HG02798 (cell line): Measurements from ENCODE around the gene TMEM80.
"Not testable (repeated sequence)": the region's sequence is repeated elsewhere in the genome, so short reads cannot be mapped to it uniquely, and the experiment has no call there.

Experiments used
- ATAC-seq: cut with Tn5 transposase; IDR thresholded peaks from one replicate; pipeline ENCODE4 v1.9.1; 2021; ENCODE audit warnings: mild to moderate bottlenecking; ENCODE audit not compliant: unreplicated experiment, poor library complexity

TMEM80 gene

GRCh38 chr11:679271-680207 is 16.1 kb upstream of the TMEM80 start:
- ATAC-seq = no peak

GRCh38 chr11:680476-680875 is 15.1 kb upstream of the TMEM80 start:
- no peak for ATAC-seq

GRCh38 chr11:680970-681369 is 14.6 kb upstream of the TMEM80 start:
- ATAC-seq = no peak

- ATAC-seq = no peak
These were observed 9.0 kb upstream of the TMEM80 start for GRCh38 chr11:686451-687243.

GRCh38 chr11:687751-688150 is 7.9 kb upstream of the TMEM80 start:
- ATAC-seq = no peak

- ATAC-seq = no peak
These were observed 6.9 kb upstream of the TMEM80 start for GRCh38 chr11:688681-689080.

GRCh38 chr11:689625-690024 is 6.0 kb upstream of the TMEM80 start:
- no peak for ATAC-seq

- ATAC-seq = not testable (repeated sequence)
These were observed 5.4 kb upstream of the TMEM80 start for GRCh38 chr11:690244-690643.

GRCh38 chr11:690738-691633 is 4.6 kb upstream of the TMEM80 start:
- no peak for ATAC-seq

- ATAC-seq = no peak
These were observed 3.7 kb upstream of the TMEM80 start for GRCh38 chr11:691710-692590.

GRCh38 chr11:692824-693414 is 2.7 kb upstream of the TMEM80 start:
- ATAC-seq = no peak

- ATAC-seq = no peak
These were observed 2.2 kb upstream of the TMEM80 start for GRCh38 chr11:693415-693831.

GRCh38 chr11:693887-694562 is 1.6 kb upstream of the TMEM80 start:
- no peak for ATAC-seq

GRCh38 chr11:694563-695287 is 891 bp upstream of the TMEM80 start, which contains the start of gene DEAF1:
TSS of gene DEAF1 (minus strand) at chr11:695222. CDS start at chr11:695047, 175 bp downstream.
- peak; percentile 83 for ATAC-seq

- ATAC-seq = no peak
These were observed 403 bp upstream of the TMEM80 start for GRCh38 chr11:695288-695537.

GRCh38 chr11:696955-697491 is 1.4 kb downstream of the TMEM80 start:
- ATAC-seq = no peak

- ATAC-seq = no peak
These were observed 2.2 kb downstream of the TMEM80 start for GRCh38 chr11:697811-698311.
